Liver (tissue), 9 donors: ENCODE measurements around the gene TCFL5. TPM values are rescaled to one million over a fixed set of nuclear protein-coding genes. Genes with fewer than 3 reads are reported as not detected.

Experiments used
- DNase-seq: peaks from one replicate; pipeline ENCODE4 v3.0.0-alpha.2; 2017; ENCODE audit warnings: low spot score
- H3K27ac ChIP-seq, 2 donors: one replicate each; pipeline ENCODE4 v1.7.0; 2013; ENCODE audit warnings: inconsistent platforms in 2 of 2, low read length in 2 of 2, control low read depth in 1 of 2, low read depth in 1 of 2, mild to moderate bottlenecking in 1 of 2
- H3K27me3 ChIP-seq, 4 donors: one replicate each; pipeline versions ENCODE4 v1.6.1 to v1.7.0; 2013; ENCODE audit warnings: low read length in 3 of 4, inconsistent platforms in 1 of 4, mild to moderate bottlenecking in 1 of 4, moderate library complexity in 1 of 4; ENCODE audit not compliant: control insufficient read depth in 4 of 4, insufficient read depth in 4 of 4
- H3K36me3 ChIP-seq, 4 donors: one replicate each; pipeline versions ENCODE4 v1.6.1 to v1.7.0; 2013; ENCODE audit warnings: low read length in 3 of 4, mild to moderate bottlenecking in 3 of 4, low read depth in 1 of 4, moderate library complexity in 1 of 4; ENCODE audit not compliant: control insufficient read depth in 4 of 4, insufficient read depth in 3 of 4
- H3K4me1 ChIP-seq, 4 donors: one replicate each; pipeline versions ENCODE4 v1.6.1 to v1.7.0; 2013; ENCODE audit warnings: low read length in 3 of 4, mild to moderate bottlenecking in 3 of 4, moderate library complexity in 1 of 4; ENCODE audit not compliant: control insufficient read depth in 4 of 4, insufficient read depth in 4 of 4
- H3K4me3 ChIP-seq, 3 donors: one replicate each; pipeline versions ENCODE4 v1.6.1 to v1.7.0; 2013; ENCODE audit warnings: low read length in 3 of 3, control low read depth in 1 of 3, low read depth in 1 of 3, mild to moderate bottlenecking in 1 of 3
- H3K9ac ChIP-seq, 2 donors: one replicate each; pipeline ENCODE4 v1.7.0; 2013; ENCODE audit warnings: low read length in 2 of 2, mild to moderate bottlenecking in 2 of 2, moderate library complexity in 2 of 2, control low read depth in 1 of 2, low read depth in 1 of 2
- H3K9me3 ChIP-seq, 4 donors: one replicate each; pipeline versions ENCODE4 v1.6.1 to v1.7.0; 2013; ENCODE audit warnings: low read length in 3 of 4; ENCODE audit not compliant: control insufficient read depth in 4 of 4
- ATF3 ChIP-seq: IDR thresholded peaks from 2 replicates; pipeline ENCODE4 v1.6.1; 2016; ENCODE audit warnings: antibody characterized with exemption
- EGR1 ChIP-seq, 2 donors: IDR thresholded peaks; 2 replicates each; pipeline ENCODE4 v1.6.1; 2016 to 2018; ENCODE audit warnings: antibody characterized with exemption in 2 of 2, low read depth in 2 of 2
- FOXA1 ChIP-seq: IDR thresholded peaks from 2 replicates; pipeline ENCODE4 v1.6.1; 2016; ENCODE audit warnings: antibody characterized with exemption
- FOXA2 ChIP-seq: IDR thresholded peaks from 2 replicates; pipeline ENCODE4 v1.6.1; 2016; ENCODE audit warnings: antibody characterized with exemption
- GABPA ChIP-seq, 2 donors: IDR thresholded peaks in 1 of 2; conservative IDR thresholded peaks in 1 of 2; 2 replicates each; pipeline ENCODE4 v1.6.1; 2016; ENCODE audit warnings: antibody characterized with exemption in 2 of 2, mild to moderate bottlenecking in 1 of 2, moderate library complexity in 1 of 2
- HNF4A ChIP-seq, 2 donors: conservative IDR thresholded peaks; 2 replicates each; pipeline ENCODE4 v1.6.1; 2016; ENCODE audit warnings: antibody characterized with exemption in 2 of 2, mild to moderate bottlenecking in 2 of 2
- HNF4G ChIP-seq: IDR thresholded peaks from 2 replicates; pipeline ENCODE4 v1.6.1; 2016; ENCODE audit warnings: antibody characterized with exemption
- JUND ChIP-seq, 2 donors: IDR thresholded peaks; 2 replicates each; pipeline ENCODE4 v1.6.1; 2016; ENCODE audit warnings: antibody characterized with exemption in 2 of 2
- MAX ChIP-seq: IDR thresholded peaks from 2 replicates; pipeline ENCODE4 v1.6.1; 2016; ENCODE audit warnings: antibody characterized with exemption
- NR2F2 ChIP-seq: IDR thresholded peaks from 2 replicates; pipeline ENCODE4 v1.6.1; 2016; ENCODE audit warnings: antibody characterized with exemption
- RAD21 ChIP-seq, 2 donors: IDR thresholded peaks; 2 replicates each; pipeline ENCODE4 v1.6.1; 2016; ENCODE audit warnings: antibody characterized with exemption in 2 of 2, mild to moderate bottlenecking in 2 of 2
- RXRA ChIP-seq, 2 donors: IDR thresholded peaks; 2 replicates each; pipeline ENCODE4 v1.6.1; 2017 to 2018; ENCODE audit warnings: antibody characterized with exemption in 2 of 2, mild to moderate bottlenecking in 1 of 2
- SP1 ChIP-seq: IDR thresholded peaks from 2 replicates; pipeline ENCODE4 v1.6.1; 2018; ENCODE audit warnings: antibody characterized with exemption, mild to moderate bottlenecking
- TAF1 ChIP-seq: conservative IDR thresholded peaks from 2 replicates; pipeline ENCODE4 v1.6.1; 2016; ENCODE audit warnings: antibody characterized with exemption, mild to moderate bottlenecking
- WGBS: extraction: QIAGEN DNeasy Blood & Tissue Kit; methylation state at CpG from one replicate; pipeline ENCODE4 v1.1.7; 2013; 5-methylcytosine and 5-hydroxymethylcytosine counted together
- polyA plus RNA-seq, 2 donors: library from polyadenylated mRNA; stranded (reverse) in 1 of 2; unstranded in 1 of 2; fragments of 200-250 nt in 1 of 2; fragments of >200 nt in 1 of 2; fragmentation: Nextera tagmentation in 1 of 2; extraction: Ambion mirVana in 1 of 2; gene quantifications; one replicate each; pipeline versions ENCODE4 v1.2.1 to v1.2.3, GENCODE V29; 2013 to 2015
- total RNA-seq, 2 donors: library from RNA; depleted of rRNA; stranded (reverse); fragments of >200 nt; gene quantifications; one replicate each; pipeline ENCODE4 v1.2.3, GENCODE V29; 2014
- TF ChIP-seq, protein P1 (sequence below): fragments of 150-350 bp; IDR thresholded peaks from 2 replicates; pipeline ENCODE4 v1.5.1; 2017; ENCODE audit warnings: improper control_type of control experiment, low read depth, low read length; ENCODE audit not compliant: missing input control
- TF ChIP-seq, protein P2 (sequence below): IDR thresholded peaks from 2 replicates; pipeline ENCODE4 v1.6.1; 2016; ENCODE audit warnings: antibody characterized with exemption, mild to moderate bottlenecking
- donor health status: healthy.
- donor health status: healthy.
- donor health status: healthy.
- donor health status: healthy.
- donor health status: healthy.

Gene TCFL5
- total and polyA plus RNA-seq, 4 donors: 0.79 to 3.8 (median 2.2) TPM

DNA sequence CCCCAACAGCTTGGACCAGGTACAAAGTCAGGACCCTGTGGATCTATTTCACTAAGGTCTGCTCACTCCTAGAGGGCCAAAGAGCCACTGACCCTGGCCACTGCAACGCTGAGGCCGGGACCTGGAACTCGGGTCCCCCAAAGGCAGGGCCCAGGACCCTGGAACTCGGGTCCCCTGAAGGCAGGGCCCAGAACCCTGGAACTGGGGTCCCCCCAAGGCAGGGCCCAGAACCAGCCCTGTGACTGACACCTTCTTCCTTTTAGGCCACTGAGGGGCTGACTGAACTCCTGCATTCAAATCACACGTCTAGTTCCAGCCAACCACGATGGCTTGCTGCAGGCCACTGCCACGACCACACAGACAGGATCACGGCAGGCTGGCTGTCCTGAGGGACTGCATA, 9.4 kb downstream of the TCFL5 start:
- no peaks in the 10 kb centered on the region for H3K9me3 ChIP-seq
- H3K4me3 ChIP-seq: no peak overlapping the region
- H3K36me3 ChIP-seq: peaks cover 2 to 14% (median 4%) of the 10 kb centered on the region in 4 donors
- no peak overlapping the region for H3K27ac ChIP-seq
- no peaks in the 10 kb centered on the region for H3K27me3 ChIP-seq
- 93% methylated on average over 8 of the region's 8 CpGs for WGBS
- DNase-seq: no peak
- TF ChIP-seq HNF4A (conservative IDR thresholded peaks at IDR 0.05) (no peak), NR2F2 (no peak), RAD21 (IDR thresholded peaks at IDR 0.05) (no peak), ATF3 (no peak), MAX (no peak), EGR1 (IDR thresholded peaks at IDR 0.05; ENCODE audit: low read depth in 2 of 2) (no peak), TAF1 (no peak), FOXA2 (no peak), FOXA1 (no peak), SP1 (no peak), JUND (IDR thresholded peaks at IDR 0.05) (no peak), GABPA (IDR thresholded peaks at IDR 0.05 in 1 of 2, conservative IDR thresholded peaks at IDR 0.05 in 1 of 2) (no peak), RXRA (IDR thresholded peaks at IDR 0.05) (no peak), HNF4G (no peak)
- TF ChIP-seq, protein P1, sequence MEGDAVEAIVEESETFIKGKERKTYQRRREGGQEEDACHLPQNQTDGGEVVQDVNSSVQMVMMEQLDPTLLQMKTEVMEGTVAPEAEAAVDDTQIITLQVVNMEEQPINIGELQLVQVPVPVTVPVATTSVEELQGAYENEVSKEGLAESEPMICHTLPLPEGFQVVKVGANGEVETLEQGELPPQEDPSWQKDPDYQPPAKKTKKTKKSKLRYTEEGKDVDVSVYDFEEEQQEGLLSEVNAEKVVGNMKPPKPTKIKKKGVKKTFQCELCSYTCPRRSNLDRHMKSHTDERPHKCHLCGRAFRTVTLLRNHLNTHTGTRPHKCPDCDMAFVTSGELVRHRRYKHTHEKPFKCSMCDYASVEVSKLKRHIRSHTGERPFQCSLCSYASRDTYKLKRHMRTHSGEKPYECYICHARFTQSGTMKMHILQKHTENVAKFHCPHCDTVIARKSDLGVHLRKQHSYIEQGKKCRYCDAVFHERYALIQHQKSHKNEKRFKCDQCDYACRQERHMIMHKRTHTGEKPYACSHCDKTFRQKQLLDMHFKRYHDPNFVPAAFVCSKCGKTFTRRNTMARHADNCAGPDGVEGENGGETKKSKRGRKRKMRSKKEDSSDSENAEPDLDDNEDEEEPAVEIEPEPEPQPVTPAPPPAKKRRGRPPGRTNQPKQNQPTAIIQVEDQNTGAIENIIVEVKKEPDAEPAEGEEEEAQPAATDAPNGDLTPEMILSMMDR: no peak
- TF ChIP-seq, protein P2, sequence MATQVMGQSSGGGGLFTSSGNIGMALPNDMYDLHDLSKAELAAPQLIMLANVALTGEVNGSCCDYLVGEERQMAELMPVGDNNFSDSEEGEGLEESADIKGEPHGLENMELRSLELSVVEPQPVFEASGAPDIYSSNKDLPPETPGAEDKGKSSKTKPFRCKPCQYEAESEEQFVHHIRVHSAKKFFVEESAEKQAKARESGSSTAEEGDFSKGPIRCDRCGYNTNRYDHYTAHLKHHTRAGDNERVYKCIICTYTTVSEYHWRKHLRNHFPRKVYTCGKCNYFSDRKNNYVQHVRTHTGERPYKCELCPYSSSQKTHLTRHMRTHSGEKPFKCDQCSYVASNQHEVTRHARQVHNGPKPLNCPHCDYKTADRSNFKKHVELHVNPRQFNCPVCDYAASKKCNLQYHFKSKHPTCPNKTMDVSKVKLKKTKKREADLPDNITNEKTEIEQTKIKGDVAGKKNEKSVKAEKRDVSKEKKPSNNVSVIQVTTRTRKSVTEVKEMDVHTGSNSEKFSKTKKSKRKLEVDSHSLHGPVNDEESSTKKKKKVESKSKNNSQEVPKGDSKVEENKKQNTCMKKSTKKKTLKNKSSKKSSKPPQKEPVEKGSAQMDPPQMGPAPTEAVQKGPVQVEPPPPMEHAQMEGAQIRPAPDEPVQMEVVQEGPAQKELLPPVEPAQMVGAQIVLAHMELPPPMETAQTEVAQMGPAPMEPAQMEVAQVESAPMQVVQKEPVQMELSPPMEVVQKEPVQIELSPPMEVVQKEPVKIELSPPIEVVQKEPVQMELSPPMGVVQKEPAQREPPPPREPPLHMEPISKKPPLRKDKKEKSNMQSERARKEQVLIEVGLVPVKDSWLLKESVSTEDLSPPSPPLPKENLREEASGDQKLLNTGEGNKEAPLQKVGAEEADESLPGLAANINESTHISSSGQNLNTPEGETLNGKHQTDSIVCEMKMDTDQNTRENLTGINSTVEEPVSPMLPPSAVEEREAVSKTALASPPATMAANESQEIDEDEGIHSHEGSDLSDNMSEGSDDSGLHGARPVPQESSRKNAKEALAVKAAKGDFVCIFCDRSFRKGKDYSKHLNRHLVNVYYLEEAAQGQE: no peak
- no peak overlapping the region for H3K9ac ChIP-seq
- no peaks in the 10 kb centered on the region for H3K4me1 ChIP-seq

DNA sequence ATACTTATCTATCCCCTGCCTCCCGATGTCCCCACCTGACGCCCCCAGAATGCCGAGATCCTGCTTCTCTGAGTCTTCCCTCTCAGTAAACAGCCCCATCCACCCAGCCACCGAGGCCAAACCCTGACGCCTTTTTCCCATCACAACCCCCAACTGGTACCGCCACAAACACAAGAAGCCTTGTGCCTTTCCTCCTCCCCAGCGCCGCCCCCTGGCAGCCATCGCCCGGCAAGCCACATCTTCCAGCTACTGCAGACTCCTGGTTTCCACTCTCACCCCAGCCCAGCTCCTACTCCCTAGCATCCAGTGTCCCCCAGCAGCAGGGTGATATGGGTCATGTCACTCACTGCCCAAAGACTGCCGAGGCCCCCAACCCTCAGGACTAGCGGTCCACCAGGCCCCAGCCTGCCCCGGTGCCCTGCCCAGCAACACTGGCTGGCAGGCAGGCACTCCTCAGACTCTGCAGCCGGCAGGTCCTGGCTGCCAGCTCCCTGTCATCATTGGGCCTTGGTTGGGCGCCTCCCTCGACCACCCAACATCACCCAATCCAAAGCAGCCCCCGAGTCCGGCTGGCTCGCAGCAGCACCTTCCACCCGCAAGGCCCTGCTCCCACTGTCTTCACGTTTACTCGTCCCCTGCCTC, 11.2 kb downstream of the TCFL5 start:
- Histone ChIP-seq H3K4me1 (no peaks in the 10 kb centered on the region), H3K27ac (no peak overlapping the region), H3K9ac (no peak overlapping the region), H3K9me3 (no peaks in the 10 kb centered on the region), H3K27me3 (no peaks in the 10 kb centered on the region), H3K36me3 (peaks cover 0 to 13% (median 3%) of the 10 kb centered on the region in 4 donors), H3K4me3 (no peak overlapping the region)
- DNase-seq: no peak
- 93% methylated on average over 22 of the region's 22 CpGs for WGBS
- TF ChIP-seq HNF4A (conservative IDR thresholded peaks at IDR 0.05): no peak
